Activated T-cell treated with anti-CD3 and anti-CD28 coated beads for 4 hours (primary cell): ENCODE data around the gene GPR161.
"Not testable (repeated sequence)": the region's sequence is repeated elsewhere in the genome, so short reads cannot be mapped to it uniquely, and the experiment has no call there.

Experiments used
- DNase-seq: peaks from one replicate; pipeline ENCODE4 v3.0.0-alpha.2; 2020

Gene GPR161

DNA sequence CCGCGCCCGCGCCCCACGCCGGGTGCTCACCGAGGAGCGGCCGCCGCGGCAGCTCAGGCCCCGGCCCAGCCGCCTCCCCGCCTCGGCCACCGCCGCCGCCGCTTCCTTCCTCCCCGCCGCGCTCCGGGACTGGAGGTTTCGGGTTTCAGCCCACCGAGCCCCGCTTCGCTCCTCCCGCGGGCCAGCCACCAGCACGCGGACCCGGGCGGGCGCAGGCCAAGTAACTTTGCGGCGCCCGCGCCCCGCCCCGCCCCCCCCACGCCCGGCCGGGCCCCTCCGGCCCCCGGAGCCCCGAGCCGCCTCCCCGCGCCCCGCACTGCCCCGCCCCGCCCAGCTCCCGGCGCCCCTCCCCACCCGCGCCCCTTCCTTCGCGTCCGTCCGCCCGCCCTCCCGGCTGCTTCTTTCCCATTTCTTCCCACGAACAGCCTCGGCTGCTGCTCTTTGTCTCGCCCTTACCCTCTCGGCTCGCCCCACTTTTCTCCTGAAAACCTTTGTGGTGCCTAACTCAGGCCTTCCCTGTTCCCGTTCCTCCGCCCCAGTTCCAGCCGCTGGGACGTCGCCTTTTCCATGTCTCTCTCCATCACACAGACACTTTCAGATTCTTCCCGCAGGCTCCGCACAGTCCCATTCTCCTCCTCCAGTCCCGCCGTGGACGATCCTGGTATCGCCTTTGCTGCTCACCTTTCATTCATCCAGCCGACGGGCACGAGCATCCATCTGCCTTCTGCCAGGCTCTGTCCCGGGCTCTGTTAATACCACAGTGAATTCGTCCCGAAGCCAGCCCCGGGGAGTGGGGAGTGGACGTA lies at the start of gene GPR161:
Gene GPR161 (minus strand): TSS at position 222 of the 806 bp plus-strand sequence. CDS start 32,080 bp downstream, outside the sequence.
- DNase-seq, result no peak

DNA sequence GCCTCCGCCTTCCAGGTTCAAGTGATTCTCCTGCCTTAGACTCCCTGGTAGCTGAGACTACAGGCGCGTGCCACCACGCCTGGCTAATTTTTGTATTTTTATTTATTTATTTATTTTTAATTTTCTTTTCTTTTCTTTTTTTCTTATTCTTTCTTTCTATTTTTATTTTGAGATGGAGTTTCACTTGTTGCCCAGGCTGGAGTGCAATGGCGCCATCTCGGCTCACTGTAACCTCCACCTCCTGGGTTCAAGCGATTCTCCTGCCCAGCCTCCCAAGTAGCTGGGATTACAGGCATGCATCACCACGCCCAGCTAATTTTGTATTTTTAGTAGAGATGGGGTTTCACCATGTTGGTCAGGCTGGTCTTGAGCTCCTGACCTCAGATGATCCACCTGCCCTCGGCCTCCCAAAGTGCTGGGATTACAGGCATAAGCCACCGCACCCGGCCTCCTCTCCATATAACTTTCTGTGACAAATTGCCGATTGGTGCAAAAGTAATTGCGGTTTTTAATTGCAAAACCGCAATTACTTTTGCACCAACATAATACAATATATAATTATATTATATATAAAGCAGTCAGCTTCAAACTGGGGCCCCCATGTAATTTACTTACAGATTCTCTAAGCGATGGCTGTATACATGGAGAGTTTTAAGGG lies 44.5 kb upstream of the GPR161 start:
- not testable (repeated sequence) for DNase-seq

DNA sequence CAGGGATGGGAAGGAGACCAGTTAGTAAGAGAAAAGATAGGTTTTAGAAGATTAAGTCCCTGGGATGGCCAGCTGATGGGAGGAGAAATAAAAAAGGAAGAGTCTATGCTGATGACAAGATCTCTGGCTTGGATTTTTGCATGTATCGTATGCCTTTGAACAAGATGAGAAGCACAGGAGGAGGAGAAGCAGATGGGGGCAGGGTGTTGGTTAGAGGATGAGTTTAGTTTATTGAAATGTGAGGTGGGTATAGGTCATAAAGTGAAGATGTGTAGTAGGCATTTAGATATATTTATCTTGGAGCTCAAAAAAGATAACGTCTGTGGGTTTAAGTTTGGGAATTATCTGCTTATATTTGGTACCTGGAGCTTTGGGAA lies 43.4 kb upstream of the GPR161 start:
- DNase-seq, result no peak

DNA sequence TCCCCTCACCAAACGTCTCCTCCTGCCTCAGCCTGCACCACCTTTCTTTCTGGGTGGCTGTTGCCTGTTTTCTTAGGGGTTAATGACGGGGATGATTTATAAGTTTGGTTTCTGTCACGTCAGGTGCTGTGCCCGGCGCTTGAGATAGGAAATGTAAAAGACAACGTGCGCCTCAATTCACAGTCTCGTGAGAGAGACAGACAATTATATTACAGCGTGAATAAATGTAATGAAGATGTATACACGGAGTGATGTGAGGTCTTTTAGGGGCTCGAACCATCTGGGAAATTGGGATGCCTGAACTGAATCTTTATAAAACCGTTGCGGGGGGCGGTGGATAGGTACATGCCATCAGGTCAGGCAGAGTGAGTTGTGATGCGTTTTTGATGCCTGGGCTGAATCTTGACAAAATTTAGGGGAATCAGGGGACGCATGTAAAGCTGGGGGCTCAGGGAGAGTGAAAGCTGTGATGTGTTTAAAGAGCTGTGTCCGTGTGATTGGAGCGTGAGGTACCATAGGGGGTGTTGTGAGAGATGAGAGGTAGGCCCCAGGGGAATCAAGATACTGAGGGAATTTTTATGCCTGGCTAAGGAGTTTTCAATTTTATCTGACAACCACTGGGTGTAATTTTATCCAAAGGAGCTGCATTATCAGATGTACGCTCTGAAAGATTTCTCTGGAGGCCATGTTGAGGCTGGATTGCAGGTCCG lies 42.9 kb upstream of the GPR161 start:
- DNase-seq, result no peak

GRCh38 chr1:168178638-168179437 lies 42.1 kb upstream of the GPR161 start, which contains the start of gene TIPRL:
Gene TIPRL (plus strand): TSS chr1:168178962. CDS start chr1:168179078, 116 bp downstream.
- peak; percentile 91 for DNase-seq

DNA sequence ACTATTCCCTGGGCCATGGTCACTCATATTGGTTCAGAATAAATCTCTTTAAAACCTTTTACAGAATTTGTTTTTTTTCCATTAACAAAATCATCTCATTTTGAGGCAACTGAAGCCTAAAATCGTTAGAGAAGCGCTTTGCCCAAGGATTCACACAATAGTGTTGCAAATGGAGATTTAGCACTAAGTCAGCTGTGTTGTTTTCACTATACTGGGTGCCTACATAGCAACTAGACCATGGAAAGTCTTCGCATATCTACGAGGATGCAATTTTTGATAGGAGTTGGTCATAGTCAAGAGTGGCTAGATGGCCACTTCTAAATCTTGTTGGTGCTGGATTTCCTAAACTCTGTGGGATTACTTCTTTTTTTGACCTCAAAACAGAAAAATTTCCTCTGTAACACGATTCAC lies 41.5 kb upstream of the GPR161 start:
- no peak for DNase-seq

DNA sequence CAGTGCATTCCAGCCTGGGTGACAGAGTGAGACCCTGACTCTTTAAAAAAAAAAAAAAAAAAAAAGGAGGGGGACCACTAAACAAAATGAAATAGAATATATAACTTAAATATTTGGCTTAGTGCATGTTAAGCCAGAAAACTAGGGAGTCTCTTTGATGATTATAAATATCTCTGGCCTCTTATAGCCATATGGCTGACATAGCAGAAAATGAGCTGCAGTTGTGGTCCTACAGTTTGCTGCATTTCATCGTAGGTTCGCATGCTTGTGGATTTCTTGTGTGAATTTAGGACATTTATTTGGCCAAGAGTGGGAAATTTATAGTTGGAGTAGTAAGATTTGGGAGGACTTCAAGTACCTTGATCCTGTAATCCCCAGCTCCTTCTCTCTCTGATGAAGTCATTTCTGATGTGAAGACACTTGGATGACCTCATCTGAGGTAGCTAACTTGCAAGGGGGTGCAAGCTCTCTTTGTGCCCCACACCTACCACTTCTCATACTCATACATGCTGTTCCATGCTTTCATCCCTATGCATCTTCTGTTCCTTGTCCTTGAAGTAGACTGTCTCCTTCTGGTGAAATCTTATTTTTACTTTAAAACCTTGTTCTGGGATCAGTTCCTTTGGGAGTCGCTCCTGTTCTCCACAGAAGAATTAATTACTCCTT lies 35.7 kb upstream of the GPR161 start:
- DNase-seq, result no peak

- DNase-seq, result no peak
Measured at GRCh38 chr1:168170564-168171508, 34.1 kb upstream of the GPR161 start.

- DNase-seq, result no peak
Measured at GRCh38 chr1:168167806-168168205, 31.1 kb upstream of the GPR161 start.

DNA sequence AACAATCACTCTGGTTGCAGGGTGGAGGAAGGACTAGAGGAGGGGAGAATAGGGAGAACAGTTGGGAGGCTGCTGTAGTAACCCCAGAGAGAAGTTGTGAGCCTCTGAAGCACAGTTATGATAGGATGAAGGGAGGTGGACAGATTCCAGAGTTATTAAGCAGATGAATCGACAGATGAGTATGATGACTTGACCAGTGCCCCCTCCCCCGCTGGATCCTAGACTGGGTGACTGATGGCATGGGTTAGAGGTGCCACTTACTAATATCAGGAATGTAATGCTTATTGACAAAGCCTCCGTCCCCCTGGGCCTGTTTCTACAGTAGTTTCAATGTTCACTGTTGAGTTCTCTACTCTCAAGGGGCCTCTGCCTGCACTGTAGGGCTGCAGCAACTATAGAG lies 28.0 kb upstream of the GPR161 start:
- no peak for DNase-seq

- DNase-seq, result no peak
Measured at GRCh38 chr1:168163670-168164069, 26.9 kb upstream of the GPR161 start.

GRCh38 chr1:168161459-168161858 lies 24.7 kb upstream of the GPR161 start:
- DNase-seq, result no peak

DNA sequence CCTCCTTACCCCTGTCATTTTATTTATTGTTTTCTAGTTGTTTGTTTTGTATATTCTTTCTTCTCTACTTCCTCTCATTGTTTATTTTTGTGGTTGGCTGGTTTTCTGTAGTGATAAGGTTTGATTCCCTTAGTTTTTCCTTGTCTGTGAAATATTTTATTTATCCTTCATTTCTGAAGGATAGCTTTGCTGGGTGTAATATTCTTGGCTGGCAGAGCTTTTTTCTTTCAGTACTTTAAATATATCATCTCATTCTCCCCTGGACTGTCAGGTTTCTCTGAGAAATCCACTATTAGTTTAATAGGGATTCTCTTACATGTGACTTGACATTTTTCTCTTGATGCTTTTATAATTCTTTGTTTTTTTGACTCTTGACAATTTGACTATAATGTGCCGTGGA lies 23.2 kb upstream of the GPR161 start:
- DNase-seq, result no peak

GRCh38 chr1:168159251-168159650 lies 22.5 kb upstream of the GPR161 start:
- no peak for DNase-seq

DNA sequence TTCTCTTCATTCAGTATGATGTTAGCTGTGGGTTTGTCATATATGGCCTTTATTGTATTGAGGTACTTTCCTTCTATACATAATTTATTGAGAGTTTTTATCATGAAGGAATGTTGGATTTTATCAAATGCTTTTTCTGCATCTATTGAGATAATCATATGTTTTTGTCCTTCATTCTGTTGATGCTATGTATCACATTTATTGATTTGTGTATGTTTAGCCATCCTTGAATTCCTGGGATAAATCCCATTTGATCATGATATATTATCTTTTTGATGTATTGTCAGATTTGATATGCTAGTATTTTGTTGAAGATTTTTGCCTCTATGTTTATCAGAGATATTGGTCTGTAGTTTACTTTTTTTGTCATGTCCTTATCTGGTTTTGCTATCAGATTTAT lies 20.9 kb upstream of the GPR161 start:
- no peak for DNase-seq

GRCh38 chr1:168155910-168156309 lies 19.2 kb upstream of the GPR161 start:
- DNase-seq, result no peak

GRCh38 chr1:168154707-168155106 lies 18.0 kb upstream of the GPR161 start:
- DNase-seq, result not testable (repeated sequence)

GRCh38 chr1:168151935-168152334 lies 15.2 kb upstream of the GPR161 start:
- no peak for DNase-seq

GRCh38 chr1:168150283-168150682 lies 13.6 kb upstream of the GPR161 start:
- DNase-seq, result no peak

- no peak for DNase-seq
Measured at GRCh38 chr1:168148916-168149315, 12.2 kb upstream of the GPR161 start.

DNA sequence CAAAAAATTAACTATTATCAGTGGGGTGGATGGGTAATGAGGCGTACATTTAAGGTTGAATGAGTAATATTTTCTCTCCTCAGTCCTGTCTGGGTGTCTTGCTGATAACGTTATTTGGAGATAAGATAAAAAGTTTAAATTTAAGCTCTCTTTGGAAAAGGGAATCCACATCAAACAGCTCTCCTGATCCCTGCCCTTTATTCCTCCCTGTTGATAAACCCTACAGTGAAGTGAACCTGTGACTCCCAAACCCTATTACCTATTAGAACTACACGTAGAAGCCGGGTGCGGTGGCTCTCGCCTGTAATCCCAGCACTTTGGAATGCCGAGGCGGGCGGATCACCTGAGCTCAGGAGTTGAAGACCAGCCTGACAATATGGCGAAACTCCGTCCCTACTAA lies 9.9 kb upstream of the GPR161 start:
- DNase-seq, result no peak
